ENCODE data around the gene WASF3. TPM values are rescaled to one million over a fixed set of nuclear protein-coding genes. Genes with fewer than 3 reads are reported as not detected.

Gene WASF3
- total RNA-seq, 4 donors from 2014 or later, result 5.7 to 11.4 (median 7.2) TPM

DNA sequence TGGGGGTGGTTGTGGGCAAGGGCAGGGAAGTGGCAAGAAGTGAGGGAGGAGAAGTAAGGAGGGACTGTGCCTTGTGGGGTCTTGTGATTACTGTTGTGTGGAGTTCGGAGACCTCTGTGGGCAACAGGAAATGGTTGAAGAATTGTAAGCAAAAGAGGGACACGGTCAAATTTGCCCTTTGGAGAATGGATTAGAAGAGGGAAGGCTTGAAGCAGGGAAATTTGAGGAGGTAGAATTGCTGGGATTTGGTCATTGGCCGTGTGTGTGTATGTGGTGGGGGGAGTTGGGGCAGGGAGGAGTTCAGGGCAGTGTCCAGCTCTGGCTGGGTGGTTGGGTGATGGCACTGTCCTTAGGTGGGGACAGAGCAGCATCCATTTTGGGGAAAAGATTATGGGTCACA is 3.6 kb downstream of the WASF3 start:
- 74% methylated on average over 3 of the region's 3 CpGs for WGBS
- Histone ChIP-seq H3K27me3 (peaks cover 7% of the 10 kb centered on the region), H3K4me3 (no peak overlapping the region), H3K36me3 (no peaks in the 10 kb centered on the region), H3K9me3 (no peaks in the 10 kb centered on the region), H3K4me1 (peaks cover 22% of the 10 kb centered on the region), H3K27ac (no peak overlapping the region)
- no peak for TF ChIP-seq POLR2AphosphoS5 (IDR thresholded peaks at IDR 0.05)
- TF ChIP-seq, protein P1, sequence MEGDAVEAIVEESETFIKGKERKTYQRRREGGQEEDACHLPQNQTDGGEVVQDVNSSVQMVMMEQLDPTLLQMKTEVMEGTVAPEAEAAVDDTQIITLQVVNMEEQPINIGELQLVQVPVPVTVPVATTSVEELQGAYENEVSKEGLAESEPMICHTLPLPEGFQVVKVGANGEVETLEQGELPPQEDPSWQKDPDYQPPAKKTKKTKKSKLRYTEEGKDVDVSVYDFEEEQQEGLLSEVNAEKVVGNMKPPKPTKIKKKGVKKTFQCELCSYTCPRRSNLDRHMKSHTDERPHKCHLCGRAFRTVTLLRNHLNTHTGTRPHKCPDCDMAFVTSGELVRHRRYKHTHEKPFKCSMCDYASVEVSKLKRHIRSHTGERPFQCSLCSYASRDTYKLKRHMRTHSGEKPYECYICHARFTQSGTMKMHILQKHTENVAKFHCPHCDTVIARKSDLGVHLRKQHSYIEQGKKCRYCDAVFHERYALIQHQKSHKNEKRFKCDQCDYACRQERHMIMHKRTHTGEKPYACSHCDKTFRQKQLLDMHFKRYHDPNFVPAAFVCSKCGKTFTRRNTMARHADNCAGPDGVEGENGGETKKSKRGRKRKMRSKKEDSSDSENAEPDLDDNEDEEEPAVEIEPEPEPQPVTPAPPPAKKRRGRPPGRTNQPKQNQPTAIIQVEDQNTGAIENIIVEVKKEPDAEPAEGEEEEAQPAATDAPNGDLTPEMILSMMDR (IDR thresholded peaks at IDR 0.05), result no peak
- no peak for TF ChIP-seq POLR2A (IDR thresholded peaks at IDR 0.05)
- TF ChIP-seq EP300 (IDR thresholded peaks at IDR 0.05), result no peak
- no peak for DNase-seq (ENCODE audit: low spot score in 2 of 2)

DNA sequence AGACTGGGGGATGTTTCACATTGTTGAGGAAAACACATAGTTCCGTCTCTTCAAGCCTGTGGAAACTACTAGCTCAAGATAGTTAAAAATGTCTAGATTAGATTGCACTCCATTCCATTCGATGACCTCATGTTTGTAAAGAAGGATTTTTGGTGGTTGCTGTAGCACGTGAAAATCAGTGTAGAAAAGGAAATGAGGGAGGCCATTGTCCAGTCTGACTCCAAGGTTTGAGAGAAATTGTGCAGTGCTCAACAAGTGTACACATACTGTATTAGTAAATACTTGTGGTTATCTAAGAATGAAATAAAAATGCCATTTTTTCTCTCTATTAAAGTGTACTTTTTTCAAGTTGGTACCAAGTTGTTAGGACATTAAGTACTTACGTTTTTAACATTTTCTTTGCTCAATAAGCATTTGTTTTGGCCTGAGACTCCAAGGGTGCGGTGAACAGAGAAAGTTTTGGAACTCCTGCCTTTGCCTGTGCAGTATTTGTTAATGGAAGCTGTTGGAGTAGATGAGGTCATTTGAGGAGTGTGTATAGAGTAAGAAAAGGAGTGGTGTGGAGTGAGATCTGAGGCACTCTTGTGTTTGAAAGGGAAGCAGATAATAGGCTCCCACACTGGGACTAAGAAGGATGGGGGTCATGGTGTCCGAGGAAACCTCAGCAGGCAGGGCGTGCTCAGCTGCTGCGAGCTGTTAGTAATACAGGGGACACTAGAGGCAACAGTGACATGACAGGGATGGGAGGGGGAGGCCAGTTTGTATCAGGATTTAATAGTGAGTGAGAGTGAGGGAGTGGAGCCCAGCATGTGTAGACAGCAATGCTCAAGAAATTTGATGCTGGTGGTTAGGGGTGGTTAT is 4.4 kb downstream of the WASF3 start:
- peak overlapping the region; percentile 67 for H3K27ac ChIP-seq
- WGBS, result 73% methylated on average over 8 of the region's 8 CpGs
- H3K27me3 ChIP-seq, result peaks cover 7% of the 10 kb centered on the region
- DNase-seq (ENCODE audit: low spot score in 2 of 2), result no peak
- H3K4me3 ChIP-seq, result no peak overlapping the region
- no peak for TF ChIP-seq POLR2A (IDR thresholded peaks at IDR 0.05)
- no peak for TF ChIP-seq POLR2AphosphoS5 (IDR thresholded peaks at IDR 0.05)
- TF ChIP-seq EP300 (IDR thresholded peaks at IDR 0.05), result no peak
- TF ChIP-seq, protein P1 (IDR thresholded peaks at IDR 0.05), result no peak
- no peaks in the 10 kb centered on the region for H3K9me3 ChIP-seq
- H3K4me1 ChIP-seq, result peaks cover 22% of the 10 kb centered on the region
- H3K36me3 ChIP-seq, result no peaks in the 10 kb centered on the region

DNA sequence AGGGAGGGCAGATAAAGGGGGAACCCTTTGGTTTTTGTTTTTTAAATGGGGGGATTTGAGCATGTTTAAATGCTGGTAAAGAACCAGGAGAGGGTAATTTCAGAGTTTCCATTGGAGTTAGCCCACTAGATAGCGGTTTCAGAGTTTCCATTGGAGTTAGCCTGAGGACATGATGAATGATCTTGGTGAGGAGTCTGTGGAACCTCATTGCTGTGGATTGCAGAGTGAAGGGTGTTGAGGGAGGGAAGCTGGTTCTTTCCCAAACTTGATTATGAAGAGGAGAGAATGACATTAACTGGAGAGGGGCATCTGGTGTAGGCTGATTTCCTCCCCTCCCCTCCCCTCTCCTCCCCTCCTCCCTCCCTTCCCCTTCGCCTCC is 5.0 kb downstream of the WASF3 start:
- no peak for DNase-seq (ENCODE audit: low spot score in 2 of 2)
- Histone ChIP-seq H3K9me3 (no peaks in the 10 kb centered on the region), H3K27me3 (peaks cover 7% of the 10 kb centered on the region), H3K36me3 (no peaks in the 10 kb centered on the region), H3K4me3 (no peak overlapping the region), H3K4me1 (peaks cover 17% of the 10 kb centered on the region), H3K27ac (peak overlapping the region; percentile 67)
- no peak for TF ChIP-seq POLR2AphosphoS5 (IDR thresholded peaks at IDR 0.05)
- TF ChIP-seq, protein P1 (IDR thresholded peaks at IDR 0.05), result no peak
- TF ChIP-seq EP300 (IDR thresholded peaks at IDR 0.05), result no peak
- no peak for TF ChIP-seq POLR2A (IDR thresholded peaks at IDR 0.05)
- 71% methylated on average over 1 of the region's 2 CpGs for WGBS

DNA sequence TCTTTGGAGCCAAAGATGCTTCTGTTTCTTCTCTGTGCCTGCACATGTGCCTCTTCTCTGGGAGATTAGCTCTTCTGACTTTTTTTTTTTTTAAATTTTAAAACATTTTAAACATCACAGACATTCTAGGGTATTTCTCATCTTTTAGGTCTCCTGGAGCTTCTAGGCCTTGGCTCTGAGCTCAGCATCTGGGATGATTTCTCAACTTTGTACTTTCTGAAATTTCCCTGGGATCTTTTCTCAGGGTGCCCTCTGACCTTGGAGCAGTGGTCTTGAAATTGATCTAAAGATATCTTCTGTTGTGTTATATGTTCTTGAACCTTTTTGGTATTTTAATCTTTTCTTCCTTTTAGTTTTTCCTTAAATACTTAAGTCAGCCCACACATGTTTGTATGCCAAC is 6.2 kb downstream of the WASF3 start:
- TF ChIP-seq POLR2AphosphoS5 (IDR thresholded peaks at IDR 0.05), result no peak
- TF ChIP-seq EP300 (IDR thresholded peaks at IDR 0.05), result no peak
- TF ChIP-seq, protein P1 (IDR thresholded peaks at IDR 0.05), result no peak
- TF ChIP-seq POLR2A (IDR thresholded peaks at IDR 0.05), result no peak
- H3K27ac ChIP-seq, result no peak overlapping the region
- no peaks in the 10 kb centered on the region for H3K9me3 ChIP-seq
- no peak overlapping the region for H3K4me3 ChIP-seq
- H3K36me3 ChIP-seq, result no peaks in the 10 kb centered on the region
- DNase-seq (ENCODE audit: low spot score in 2 of 2), result no peak
- H3K4me1 ChIP-seq, result peaks cover 8% of the 10 kb centered on the region
- no peaks in the 10 kb centered on the region for H3K27me3 ChIP-seq

DNA sequence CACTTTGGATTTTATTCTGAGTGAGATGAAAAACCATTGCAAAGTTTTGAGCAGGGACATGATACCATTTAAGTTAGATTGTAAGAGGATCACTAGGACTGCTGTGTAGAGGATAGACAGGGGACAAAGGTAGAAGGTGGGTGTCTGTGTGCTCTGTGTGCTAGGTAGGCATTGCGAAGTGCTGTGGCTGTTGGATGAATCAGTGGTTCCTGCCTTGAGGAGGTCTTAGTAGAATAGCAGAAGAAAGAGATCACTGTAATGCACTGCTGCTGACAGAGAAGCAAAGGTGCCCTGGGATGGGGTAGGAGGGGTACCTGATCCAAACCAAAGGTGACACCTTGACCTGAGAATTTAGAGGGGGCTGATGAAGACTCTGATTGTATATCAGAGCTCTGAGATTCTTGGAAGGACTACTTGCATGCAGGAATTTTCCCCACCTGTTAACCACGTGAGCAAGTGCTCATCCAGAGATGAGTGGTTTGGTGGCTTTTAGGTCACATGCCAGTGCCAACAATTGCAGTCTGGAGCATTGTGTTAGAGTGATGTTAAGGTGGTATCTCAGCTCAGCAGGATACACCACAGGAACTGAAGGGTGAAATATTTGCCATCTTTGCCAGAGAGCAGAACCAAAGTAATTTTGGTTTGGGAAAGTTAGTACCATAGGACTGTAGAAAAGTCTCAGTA is 10.8 kb downstream of the WASF3 start:
- Histone ChIP-seq H3K9me3 (no peaks in the 10 kb centered on the region), H3K36me3 (no peaks in the 10 kb centered on the region), H3K4me1 (no peaks in the 10 kb centered on the region), H3K27me3 (no peaks in the 10 kb centered on the region), H3K27ac (no peak overlapping the region), H3K4me3 (no peak overlapping the region)
- 81% methylated on average over 2 of the region's 2 CpGs for WGBS
- no peak for TF ChIP-seq POLR2A (IDR thresholded peaks at IDR 0.05)
- TF ChIP-seq, protein P1 (IDR thresholded peaks at IDR 0.05), result no peak
- TF ChIP-seq EP300 (IDR thresholded peaks at IDR 0.05), result no peak
- no peak for TF ChIP-seq POLR2AphosphoS5 (IDR thresholded peaks at IDR 0.05)
- no peak for DNase-seq (ENCODE audit: low spot score in 2 of 2)
